ENCODE measurements around the gene UROS. TPM values are rescaled to one million over a fixed set of nuclear protein-coding genes. Genes with fewer than 3 reads are reported as not detected.

Gene UROS
- total and polyA plus RNA-seq, 2 of the 4 experiments (the other 2 are of a cell fraction) = 48.7 to 56.5 TPM

DNA sequence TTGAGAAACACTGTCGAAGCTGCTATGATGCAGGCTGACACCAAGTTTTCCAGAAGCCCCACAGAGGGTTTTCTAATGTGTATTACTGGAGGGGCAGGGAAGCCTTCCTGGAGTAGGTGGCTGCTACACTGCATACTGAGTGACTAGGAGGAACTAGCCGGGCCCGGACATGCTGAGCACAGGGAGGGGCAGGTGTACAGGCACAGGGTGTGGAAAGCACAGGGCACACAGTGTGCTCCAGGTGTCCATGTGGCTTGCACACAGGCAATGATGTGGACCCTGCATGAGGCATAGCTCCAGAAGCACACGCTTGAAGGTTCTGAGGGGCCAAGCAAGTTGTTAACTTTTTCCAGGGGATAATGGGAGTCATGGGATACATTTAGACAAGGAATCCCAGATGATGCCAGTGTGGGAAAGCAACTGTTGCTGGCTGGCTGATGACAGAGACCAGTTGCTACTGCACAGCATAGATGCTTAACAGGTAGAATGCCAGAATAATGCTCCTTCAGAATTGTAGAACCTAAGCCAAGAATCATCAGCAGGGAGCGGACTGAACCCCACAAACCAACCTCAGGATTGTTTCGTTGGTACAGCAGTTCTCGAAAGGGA, 43.5 kb upstream of the UROS start:
- intact Hi-C loops (cut with micrococcal nuclease) = loop anchor here (5.0 kb wide), 3 partner anchors 116 to 881 kb away; no protein-coding TSS in a partner anchor
- WGBS, 2 experiments (ENCODE audit: extremely low coverage in 2 of 2, insufficient read length in 1 of 2) = 94% methylated on average over 3 of the region's 7 CpGs; no CpG with 5 or more reads in 1 of the 2 experiments
- Histone ChIP-seq H3K27ac (ENCODE audit: insufficient read depth, low read length) (no peak overlapping the region), H4K5ac (ENCODE audit: low read depth, low read length) (no peak overlapping the region), H2BK20ac (ENCODE audit: low read depth, low read length) (no peak overlapping the region), H4K91ac (ENCODE audit: insufficient read depth, low read depth, low read length) (no peak overlapping the region), H3K9ac (ENCODE audit: low read depth, low read length) (no peak overlapping the region), H4K20me1 (ENCODE audit: insufficient read depth, low read length) (peaks cover 7% of the 10 kb centered on the region; the same call in 1 of the 2 replicates), H2BK5ac (ENCODE audit: low read depth, low read length, poor library complexity, severe bottlenecking) (no peak overlapping the region), H3K36me3 (ENCODE audit: control insufficient read depth, insufficient read depth, low read length) (peaks cover 15% of the 10 kb centered on the region), H3K79me1 (ENCODE audit: low read depth in 1 of 2, low read length in 2 of 2) (peaks cover 0 to 6% of the 10 kb centered on the region in 2 experiments; a peak in 2 of 4 replicates), H3K4me2 (ENCODE audit: low read depth, low read length) (no peak overlapping the region), H3K4me3 (ENCODE audit: insufficient read depth, low read depth, low read length) (no peak overlapping the region), H2AK9ac (replicated peaks; ENCODE audit: low read depth, low read length, poor library complexity) (no peak overlapping the region), H2AFZ (replicated peaks; ENCODE audit: low read length, poor library complexity) (peak overlapping the region; percentile 49), H3K9me1 (ENCODE audit: insufficient read depth, low read length) (peaks cover 2% of the 10 kb centered on the region; the same call in 1 of the 2 replicates), H2BK120ac (ENCODE audit: low read depth, low read length) (no peak overlapping the region), H3K23ac (ENCODE audit: low read depth, low read length) (no peak overlapping the region), H4K8ac (ENCODE audit: low read depth in 2 of 2, low read length in 2 of 2) (no peak overlapping the region), H3K56ac (ENCODE audit: extremely low read depth, insufficient read depth, low read length) (no peak overlapping the region), H3K4ac (ENCODE audit: low read depth, low read length) (no peak overlapping the region), H2AK5ac (ENCODE audit: low read depth, low read length) (no peak overlapping the region), H3K4me1 (ENCODE audit: control insufficient read depth, insufficient read depth, low read length) (peaks cover 4% of the 10 kb centered on the region; the same call in 1 of the 2 replicates), H3K27me3 (ENCODE audit: control insufficient read depth, insufficient read depth, low read length) (no peaks in the 10 kb centered on the region), H3K9me3 (ENCODE audit: control insufficient read depth, insufficient read depth, low read length) (no peaks in the 10 kb centered on the region), H3K14ac (replicated peaks; ENCODE audit: low read depth, low read length) (no peak overlapping the region), H3K18ac (ENCODE audit: low read depth, low read length) (no peak overlapping the region), H2BK15ac (ENCODE audit: low read depth, low read length) (no peak overlapping the region)
- ChIA-PET CTCF (interaction anchor here (0.7 to 1.1 kb wide), 2 partner anchors 9 to 67 kb away, joined by 3 to 4 read pairs; no protein-coding TSS in a partner anchor), POLR2A (ENCODE audit: unreplicated experiment) (no interaction called here)
- no TSS peak for BruUV-seq (replicated peaks)
- dilution Hi-C loops (cut with HindIII; ENCODE audit: low sequenced_read_pairs, unreplicated experiment) = no loop called here
- in situ Hi-C loops (cut with MboI; ENCODE audit: low sequenced_read_pairs) = no loop called here
- TF ChIP-seq ELK1 (IDR thresholded peaks at IDR 0.05; ENCODE audit: borderline replicate concordance, low read depth, low read length) (no peak), RCOR1 (IDR thresholded peaks at IDR 0.05; ENCODE audit: insufficient replicate concordance, low read length) (no peak), RAD21 (IDR thresholded peaks at IDR 0.05; ENCODE audit: low read length) (no peak), MAFK (IDR thresholded peaks at IDR 0.05; ENCODE audit: low read depth, low read length) (no peak), RFX5 (IDR thresholded peaks at IDR 0.05; ENCODE audit: low read depth, low read length) (no peak), MXI1 (IDR thresholded peaks at IDR 0.05; ENCODE audit: borderline replicate concordance, low read depth, low read length) (no peak), SMC3 (IDR thresholded peaks at IDR 0.05; ENCODE audit: low read depth, low read length) (no peak), FOS (IDR thresholded peaks at IDR 0.05; ENCODE audit: low read depth, low read length) (no peak), MAZ (IDR thresholded peaks at IDR 0.05; ENCODE audit: borderline replicate concordance, low read depth, low read length) (no peak), CEBPB (IDR thresholded peaks at IDR 0.05; ENCODE audit: low read depth, low read length) (no peak), BHLHE40 (IDR thresholded peaks at IDR 0.05; ENCODE audit: low read depth, low read length) (no peak), CTCF (conservative IDR thresholded peaks at IDR 0.05; ENCODE audit: low read depth, low read length) (no peak), CHD1 (IDR thresholded peaks at IDR 0.05; ENCODE audit: low read depth, low read length) (no peak), NFE2L2 (IDR thresholded peaks at IDR 0.05; ENCODE audit: low read depth, low read length) (no peak)
- TF ChIP-seq, protein P1, sequence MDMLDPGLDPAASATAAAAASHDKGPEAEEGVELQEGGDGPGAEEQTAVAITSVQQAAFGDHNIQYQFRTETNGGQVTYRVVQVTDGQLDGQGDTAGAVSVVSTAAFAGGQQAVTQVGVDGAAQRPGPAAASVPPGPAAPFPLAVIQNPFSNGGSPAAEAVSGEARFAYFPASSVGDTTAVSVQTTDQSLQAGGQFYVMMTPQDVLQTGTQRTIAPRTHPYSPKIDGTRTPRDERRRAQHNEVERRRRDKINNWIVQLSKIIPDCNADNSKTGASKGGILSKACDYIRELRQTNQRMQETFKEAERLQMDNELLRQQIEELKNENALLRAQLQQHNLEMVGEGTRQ (IDR thresholded peaks at IDR 0.05; ENCODE audit: low read depth, low read length) = no peak
- ATAC-seq (ENCODE audit: low read depth) = no peak
- DNase-seq = no peak

All from IMR-90 (cell line).